ENCODE data around the gene ALDH4A1. TPM values are rescaled to one million over a fixed set of nuclear protein-coding genes. Genes with fewer than 3 reads are reported as not detected.
"Not testable (repeated sequence)": the region's sequence is repeated elsewhere in the genome, so short reads cannot be mapped to it uniquely, and the experiment has no call there.

The ALDH4A1 gene
- total RNA-seq, 4 donors from 2014 or later, result 22.2 to 96.8 (median 67.3) TPM

DNA sequence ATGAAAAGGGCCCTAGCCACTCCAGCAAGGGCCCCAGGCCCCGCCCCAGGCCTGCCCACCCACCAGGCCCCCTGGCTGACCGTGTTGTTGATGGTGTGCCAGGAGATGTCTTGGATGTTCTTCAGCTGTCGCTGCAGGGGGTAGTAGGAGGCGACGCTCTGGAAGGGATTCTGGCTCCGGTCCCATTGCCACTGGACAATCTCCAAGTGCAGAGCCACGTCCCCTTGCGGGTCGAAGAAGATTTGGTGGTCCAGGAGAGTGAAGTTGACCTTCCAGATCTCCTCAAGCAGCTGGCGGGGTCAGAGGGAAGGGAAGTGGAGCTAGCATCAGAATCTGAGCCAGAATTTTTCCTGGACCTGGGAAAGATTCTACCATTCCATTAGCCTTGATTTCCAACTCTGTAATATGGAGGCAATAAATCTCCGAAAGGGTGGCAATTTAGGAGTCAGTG, 53.1 kb downstream of the ALDH4A1 start:
- TF ChIP-seq, protein P1, sequence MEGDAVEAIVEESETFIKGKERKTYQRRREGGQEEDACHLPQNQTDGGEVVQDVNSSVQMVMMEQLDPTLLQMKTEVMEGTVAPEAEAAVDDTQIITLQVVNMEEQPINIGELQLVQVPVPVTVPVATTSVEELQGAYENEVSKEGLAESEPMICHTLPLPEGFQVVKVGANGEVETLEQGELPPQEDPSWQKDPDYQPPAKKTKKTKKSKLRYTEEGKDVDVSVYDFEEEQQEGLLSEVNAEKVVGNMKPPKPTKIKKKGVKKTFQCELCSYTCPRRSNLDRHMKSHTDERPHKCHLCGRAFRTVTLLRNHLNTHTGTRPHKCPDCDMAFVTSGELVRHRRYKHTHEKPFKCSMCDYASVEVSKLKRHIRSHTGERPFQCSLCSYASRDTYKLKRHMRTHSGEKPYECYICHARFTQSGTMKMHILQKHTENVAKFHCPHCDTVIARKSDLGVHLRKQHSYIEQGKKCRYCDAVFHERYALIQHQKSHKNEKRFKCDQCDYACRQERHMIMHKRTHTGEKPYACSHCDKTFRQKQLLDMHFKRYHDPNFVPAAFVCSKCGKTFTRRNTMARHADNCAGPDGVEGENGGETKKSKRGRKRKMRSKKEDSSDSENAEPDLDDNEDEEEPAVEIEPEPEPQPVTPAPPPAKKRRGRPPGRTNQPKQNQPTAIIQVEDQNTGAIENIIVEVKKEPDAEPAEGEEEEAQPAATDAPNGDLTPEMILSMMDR (IDR thresholded peaks at IDR 0.05), result no peak
- no peak for DNase-seq (ENCODE audit: low spot score)
- ATAC-seq (ENCODE audit: low FRiP score), result no peak

DNA sequence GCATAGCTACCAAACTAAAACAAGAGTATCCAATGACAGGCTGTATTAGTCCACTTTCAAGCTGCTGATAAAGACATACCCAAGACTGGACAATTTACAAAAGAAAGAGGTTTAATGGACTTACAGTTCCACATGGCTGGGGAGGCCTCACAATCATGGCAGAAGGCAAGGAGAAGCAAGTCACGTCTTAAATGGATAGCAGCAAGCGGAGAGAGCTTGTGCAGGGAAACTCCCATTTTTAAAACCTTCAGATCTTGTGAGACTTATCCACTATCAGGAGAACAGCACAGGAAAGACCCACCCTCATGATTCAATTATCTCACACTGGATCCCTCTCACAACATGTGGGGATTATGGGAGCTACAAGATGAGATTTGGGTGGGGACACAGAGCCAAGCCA, 54.6 kb downstream of the ALDH4A1 start:
- not testable (repeated sequence) for DNase-seq (ENCODE audit: low spot score); ATAC-seq (ENCODE audit: low FRiP score)

DNA sequence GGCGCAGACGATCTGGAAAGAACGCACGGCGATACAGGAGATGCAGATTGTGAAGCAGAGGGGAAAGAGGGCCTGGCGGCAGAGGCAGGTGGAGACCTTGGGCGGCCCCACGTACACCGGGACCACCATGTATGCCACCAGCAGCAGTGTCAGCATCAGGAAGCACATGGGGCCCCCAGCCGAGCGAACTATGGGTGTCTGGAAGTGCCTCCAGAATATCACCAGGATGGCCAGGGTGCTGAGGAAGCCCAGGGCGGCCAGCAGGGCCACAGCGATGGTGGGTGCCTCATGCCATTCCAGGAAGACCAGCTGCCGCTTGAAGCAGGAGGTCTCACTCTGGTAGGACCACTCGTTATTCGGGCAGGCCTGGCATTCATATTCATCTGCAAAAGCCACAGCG, 62.2 kb downstream of the ALDH4A1 start:
- TF ChIP-seq, protein P1 (IDR thresholded peaks at IDR 0.05), result no peak
- DNase-seq (ENCODE audit: low spot score), result no peak
- no peak for ATAC-seq (ENCODE audit: low FRiP score)

DNA sequence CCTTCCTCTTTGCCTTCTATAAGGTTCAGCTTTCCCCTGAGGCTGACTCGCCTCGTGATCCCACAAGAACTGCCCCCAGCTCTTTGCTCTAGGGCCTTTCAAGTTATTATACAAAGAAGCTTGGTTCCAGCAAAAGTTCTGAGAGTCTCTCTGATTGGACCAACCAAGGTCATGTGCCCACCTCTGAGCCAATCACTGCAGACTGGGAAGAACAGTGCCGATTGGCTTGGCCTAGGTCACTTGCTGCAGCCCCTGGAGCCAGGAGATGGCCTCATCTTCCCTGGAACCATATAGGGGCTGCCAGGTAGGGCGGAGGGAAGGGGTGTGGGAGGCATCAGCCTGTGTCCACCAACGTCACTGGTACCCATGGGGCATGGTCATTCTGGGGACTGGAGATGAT, 65.7 kb downstream of the ALDH4A1 start:
- TF ChIP-seq, protein P1 (IDR thresholded peaks at IDR 0.05), result no peak
- ATAC-seq (ENCODE audit: low FRiP score) (no peak), DNase-seq (ENCODE audit: low spot score) (no peak)

DNA sequence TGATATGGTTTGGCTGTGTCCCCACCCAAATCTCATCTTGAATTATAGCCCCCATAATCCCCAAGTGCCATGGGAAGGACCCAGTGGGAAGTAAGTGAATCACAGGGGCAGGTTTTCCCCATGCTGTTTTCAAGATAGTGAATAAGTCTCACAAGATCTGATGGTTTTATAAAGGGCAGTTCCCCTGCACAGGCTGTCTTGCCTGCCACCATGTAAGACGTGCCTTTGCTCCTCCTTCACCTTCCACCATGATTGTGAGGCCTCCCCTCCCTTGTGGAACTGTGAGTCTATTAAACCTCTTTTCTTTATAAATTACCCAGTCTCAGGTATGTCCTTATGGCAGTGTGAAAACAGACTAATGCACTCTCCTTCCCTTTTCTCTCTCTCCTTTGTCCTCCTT, 70.0 kb downstream of the ALDH4A1 start:
- not testable (repeated sequence) for ATAC-seq (ENCODE audit: low FRiP score); DNase-seq (ENCODE audit: low spot score)

DNA sequence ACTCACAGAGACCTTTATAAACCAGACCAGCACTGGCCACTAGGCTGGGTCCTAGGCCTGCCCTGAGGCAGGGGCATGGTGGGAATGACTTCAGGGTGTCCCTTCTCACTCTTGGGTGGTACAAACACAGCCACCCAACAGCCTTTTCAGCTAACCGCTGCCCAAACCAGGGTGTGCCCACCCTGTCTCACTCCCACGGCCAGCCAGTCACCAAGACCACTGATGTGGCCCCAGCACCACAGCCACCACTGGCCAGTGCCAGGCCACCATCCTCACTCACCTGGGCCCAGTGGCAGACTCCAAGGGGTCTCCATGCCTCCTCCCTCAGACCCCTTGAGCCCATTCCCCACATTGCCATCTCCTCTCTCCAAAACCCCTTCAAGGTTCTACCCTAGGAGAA, 70.7 kb downstream of the ALDH4A1 start:
- TF ChIP-seq, protein P1 (IDR thresholded peaks at IDR 0.05), result no peak
- no peak for DNase-seq (ENCODE audit: low spot score)
- no peak for ATAC-seq (ENCODE audit: low FRiP score)

DNA sequence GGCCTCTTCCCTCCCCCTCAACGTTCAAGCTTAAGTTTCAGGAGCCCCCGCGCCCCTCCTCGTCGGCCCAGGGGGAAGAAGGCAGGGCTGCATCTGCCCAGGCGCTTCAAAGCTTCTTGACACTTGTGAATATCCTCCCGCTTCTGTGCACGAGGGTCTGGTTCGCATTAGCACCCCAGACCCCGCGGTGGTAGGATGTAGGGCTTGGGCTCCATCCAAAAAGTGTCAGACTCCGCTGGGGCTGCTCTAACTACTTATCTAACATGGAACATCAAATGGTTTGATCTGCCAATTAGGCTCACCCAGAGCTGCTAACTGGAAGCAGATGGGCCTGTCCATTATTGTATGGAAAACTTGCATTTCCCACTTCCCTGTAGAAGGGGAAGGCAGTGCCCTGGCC, 71.8 kb downstream of the ALDH4A1 start:
- TF ChIP-seq, protein P1 (IDR thresholded peaks at IDR 0.05), result no peak
- no peak for ATAC-seq (ENCODE audit: low FRiP score)

DNA sequence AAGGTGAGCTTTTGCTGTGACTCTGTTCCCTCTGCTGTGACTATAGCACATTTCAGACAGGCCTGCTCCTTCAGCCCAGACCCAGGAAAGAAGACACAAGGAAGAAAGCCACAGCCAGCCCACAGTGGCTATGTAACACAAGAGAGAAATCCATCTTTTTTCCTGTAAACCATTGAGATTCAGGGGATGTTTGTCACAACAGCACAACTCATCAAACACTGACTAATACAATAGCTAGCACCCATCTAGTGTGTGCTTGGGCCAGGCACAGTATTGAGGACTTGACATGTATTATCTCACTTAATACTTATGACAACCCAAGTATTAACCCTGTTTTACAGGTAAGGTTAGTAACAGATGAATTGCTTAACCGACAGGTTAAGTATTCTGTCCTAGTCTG, 72.7 kb downstream of the ALDH4A1 start:
- ATAC-seq (ENCODE audit: low FRiP score) (no peak), DNase-seq (ENCODE audit: low spot score) (no peak)
- TF ChIP-seq, protein P1 (IDR thresholded peaks at IDR 0.05), result no peak

More for the DNA sequence above, 71.8 kb downstream of the ALDH4A1 start:
- no peak for DNase-seq (ENCODE audit: low spot score)
